KMS-11 (cell line): ENCODE results near the gene DNAJB6.

Source experiments
- H2AFZ ChIP-seq: fragments of 200-600 bp; sonication (generic); 2 replicates; pipeline ENCODE4 v1.6.1; 2016; ENCODE audit warnings: antibody characterized with exemption, mixed run types, low read depth
- H3K27ac ChIP-seq: fragments of 200-600 bp; sonication (generic); 2 replicates; pipeline ENCODE4 v1.6.1; 2016; ENCODE audit warnings: mild to moderate bottlenecking, mixed run types
- H3K27me3 ChIP-seq: fragments of 200-600 bp; sonication (generic); 2 replicates; pipeline ENCODE4 v1.6.1; 2017; ENCODE audit warnings: mild to moderate bottlenecking, low read depth, mixed run types, moderate library complexity; ENCODE audit not compliant: insufficient read depth
- H3K36me3 ChIP-seq: fragments of 200-600 bp; sonication (generic); 2 replicates; pipeline ENCODE4 v1.6.1; 2017; ENCODE audit warnings: mild to moderate bottlenecking, mixed run types; ENCODE audit not compliant: insufficient read depth
- H3K4me1 ChIP-seq: fragments of 200-600 bp; sonication (generic); 2 replicates; pipeline ENCODE4 v1.6.1; 2016; ENCODE audit warnings: mild to moderate bottlenecking, low read depth, mixed run types; ENCODE audit not compliant: poor library complexity, severe bottlenecking
- H3K4me2 ChIP-seq: fragments of 200-600 bp; sonication (generic); 2 replicates; pipeline ENCODE4 v1.7.0; 2016; ENCODE audit warnings: mild to moderate bottlenecking, mixed run types
- H3K4me3 ChIP-seq: fragments of 200-600 bp; sonication (generic); IDR thresholded peaks from 2 replicates; pipeline ENCODE4 v1.6.1; 2017; ENCODE audit warnings: low read depth, low read length, mixed read lengths; ENCODE audit not compliant: insufficient read depth
- H3K79me2 ChIP-seq: fragments of 200-600 bp; sonication (generic); 2 replicates; pipeline ENCODE4 v1.6.1; 2016; ENCODE audit warnings: low read depth, mixed run types; ENCODE audit not compliant: insufficient read depth
- H3K9ac ChIP-seq: fragments of 200-600 bp; sonication (generic); 2 replicates; pipeline ENCODE4 v1.6.1; 2016; ENCODE audit warnings: mild to moderate bottlenecking, mixed run types
- H4K20me1 ChIP-seq: fragments of 200-600 bp; sonication (generic); 2 replicates; pipeline ENCODE4 v1.6.1; 2016; ENCODE audit warnings: mild to moderate bottlenecking, mixed run types; ENCODE audit not compliant: insufficient read depth
- TF ChIP-seq, protein P1 (sequence below): fragments of 200-600 bp; sonication (generic); conservative IDR thresholded peaks from 2 replicates; pipeline ENCODE4 v1.6.1; 2017; ENCODE audit warnings: low read depth, mild to moderate bottlenecking, antibody characterized with exemption, low read length, moderate library complexity, mixed read lengths

The DNAJB6 gene

DNA sequence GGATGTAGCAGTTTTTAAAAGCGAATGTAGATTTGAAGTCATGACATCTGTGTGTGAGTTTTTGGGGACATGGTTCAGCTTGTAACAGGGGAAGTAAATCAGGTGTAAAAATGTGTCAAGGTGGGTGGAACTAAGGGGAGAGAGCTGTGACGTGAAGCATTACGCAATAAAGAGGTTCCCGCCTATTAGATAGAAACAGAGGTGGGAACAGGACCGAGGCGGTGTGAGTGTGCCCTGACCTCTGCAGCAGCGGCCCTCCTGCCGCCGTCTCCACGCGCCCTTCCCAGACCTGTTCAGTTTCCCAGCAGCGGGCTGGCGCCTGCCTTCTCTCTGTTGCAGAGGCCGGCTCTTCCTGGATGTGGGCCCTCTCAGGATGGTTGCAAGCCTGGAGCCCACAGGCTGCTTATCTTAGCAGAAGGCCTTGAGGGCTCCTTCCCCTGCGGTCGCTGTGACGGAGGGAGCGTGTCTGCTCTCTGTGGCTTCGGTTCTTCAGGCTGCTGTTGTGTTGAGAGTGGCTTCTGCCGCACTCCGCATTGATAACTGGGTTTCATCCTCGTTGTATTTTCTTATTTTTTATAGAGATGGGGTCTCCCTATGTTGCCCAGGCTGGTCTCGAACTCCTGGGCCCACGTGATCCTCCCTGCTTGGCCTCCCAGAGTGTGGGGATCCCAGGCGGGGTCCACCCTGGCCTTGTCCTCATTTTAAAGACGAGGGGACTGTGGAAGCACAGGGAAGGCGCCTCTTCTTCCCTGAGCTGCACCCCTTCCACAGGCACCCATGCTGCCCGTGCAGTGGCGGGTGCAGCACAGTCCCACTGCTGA is 65.0 kb downstream of the DNAJB6 start:
- no peaks in the 10 kb centered on the region; the same call in 1 of the 2 replicates for H3K79me2 ChIP-seq
- H3K4me3 ChIP-seq: no peak overlapping the region
- H3K4me1 ChIP-seq: no peaks in the 10 kb centered on the region
- H3K27ac ChIP-seq: no peak overlapping the region
- no peaks in the 10 kb centered on the region for H3K27me3 ChIP-seq
- no peak overlapping the region for H2AFZ ChIP-seq
- no peak overlapping the region for H3K9ac ChIP-seq
- H3K36me3 ChIP-seq: no peaks in the 10 kb centered on the region; the same call in 1 of the 2 replicates
- H4K20me1 ChIP-seq: no peaks in the 10 kb centered on the region; the same call in 1 of the 2 replicates
- no peak overlapping the region for H3K4me2 ChIP-seq
- TF ChIP-seq, protein P1, sequence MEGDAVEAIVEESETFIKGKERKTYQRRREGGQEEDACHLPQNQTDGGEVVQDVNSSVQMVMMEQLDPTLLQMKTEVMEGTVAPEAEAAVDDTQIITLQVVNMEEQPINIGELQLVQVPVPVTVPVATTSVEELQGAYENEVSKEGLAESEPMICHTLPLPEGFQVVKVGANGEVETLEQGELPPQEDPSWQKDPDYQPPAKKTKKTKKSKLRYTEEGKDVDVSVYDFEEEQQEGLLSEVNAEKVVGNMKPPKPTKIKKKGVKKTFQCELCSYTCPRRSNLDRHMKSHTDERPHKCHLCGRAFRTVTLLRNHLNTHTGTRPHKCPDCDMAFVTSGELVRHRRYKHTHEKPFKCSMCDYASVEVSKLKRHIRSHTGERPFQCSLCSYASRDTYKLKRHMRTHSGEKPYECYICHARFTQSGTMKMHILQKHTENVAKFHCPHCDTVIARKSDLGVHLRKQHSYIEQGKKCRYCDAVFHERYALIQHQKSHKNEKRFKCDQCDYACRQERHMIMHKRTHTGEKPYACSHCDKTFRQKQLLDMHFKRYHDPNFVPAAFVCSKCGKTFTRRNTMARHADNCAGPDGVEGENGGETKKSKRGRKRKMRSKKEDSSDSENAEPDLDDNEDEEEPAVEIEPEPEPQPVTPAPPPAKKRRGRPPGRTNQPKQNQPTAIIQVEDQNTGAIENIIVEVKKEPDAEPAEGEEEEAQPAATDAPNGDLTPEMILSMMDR: no peak

DNA sequence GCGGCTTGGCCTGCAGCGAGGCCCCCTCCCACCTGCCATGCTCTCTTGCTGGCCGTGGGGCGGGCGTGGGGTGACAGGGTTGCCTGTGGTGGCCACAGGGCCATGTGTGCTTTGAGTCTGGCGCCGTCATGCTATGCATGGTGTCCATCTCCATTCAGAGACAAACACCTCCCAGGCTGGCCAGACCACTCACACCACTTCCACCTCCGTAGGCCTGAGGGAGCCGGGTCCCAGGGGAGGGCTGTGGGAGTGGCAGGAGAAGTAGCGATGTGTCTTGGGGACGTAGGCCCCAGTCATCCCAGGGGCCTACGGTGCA is 65.5 kb downstream of the DNAJB6 start:
- Histone ChIP-seq H3K79me2 (no peaks in the 10 kb centered on the region; the same call in 1 of the 2 replicates), H3K4me1 (no peaks in the 10 kb centered on the region), H3K27ac (no peak overlapping the region), H3K4me3 (no peak overlapping the region), H3K9ac (no peak overlapping the region), H4K20me1 (no peaks in the 10 kb centered on the region; the same call in 1 of the 2 replicates), H3K4me2 (no peak overlapping the region), H3K36me3 (no peaks in the 10 kb centered on the region; the same call in 1 of the 2 replicates), H3K27me3 (no peaks in the 10 kb centered on the region), H2AFZ (no peak overlapping the region)
- TF ChIP-seq, protein P1: no peak

DNA sequence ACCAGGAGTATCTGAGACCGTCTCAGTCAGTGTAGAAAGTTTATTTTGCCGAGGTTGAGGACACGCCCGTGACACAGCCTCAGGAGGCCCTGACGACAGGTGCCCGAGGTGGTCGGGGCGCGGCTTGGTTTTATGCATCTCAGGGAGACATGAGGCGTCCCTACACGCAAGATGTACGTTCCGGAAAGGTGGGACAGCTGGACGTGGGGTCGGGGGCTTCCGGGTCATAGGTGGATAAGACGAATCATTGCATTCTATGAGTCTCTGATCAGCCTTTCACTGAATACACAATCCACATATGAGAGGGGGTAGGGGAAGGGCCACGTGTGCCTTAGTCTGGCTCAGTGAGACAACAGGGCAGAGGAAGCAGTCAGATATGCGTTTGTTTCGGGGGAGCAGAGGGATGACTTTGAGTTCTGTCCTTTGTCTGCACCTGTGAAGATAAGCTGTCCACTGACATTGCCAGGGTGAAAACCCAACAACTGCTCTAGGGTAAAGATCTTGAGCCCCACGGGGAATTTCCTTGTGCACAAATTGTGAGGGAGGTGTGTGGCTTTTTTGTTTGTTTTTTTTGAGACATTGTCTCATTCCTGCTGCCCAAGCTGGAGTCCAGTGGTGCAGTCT is 66.2 kb downstream of the DNAJB6 start:
- TF ChIP-seq, protein P1: no peak
- H3K27ac ChIP-seq: no peak overlapping the region
- no peaks in the 10 kb centered on the region; the same call in 1 of the 2 replicates for H4K20me1 ChIP-seq
- no peak overlapping the region for H3K4me2 ChIP-seq
- H3K4me1 ChIP-seq: no peaks in the 10 kb centered on the region
- H3K9ac ChIP-seq: no peak overlapping the region
- no peaks in the 10 kb centered on the region; the same call in 1 of the 2 replicates for H3K79me2 ChIP-seq
- no peaks in the 10 kb centered on the region; the same call in 1 of the 2 replicates for H3K36me3 ChIP-seq
- H2AFZ ChIP-seq: no peak overlapping the region
- H3K4me3 ChIP-seq: no peak overlapping the region
- no peaks in the 10 kb centered on the region for H3K27me3 ChIP-seq

DNA sequence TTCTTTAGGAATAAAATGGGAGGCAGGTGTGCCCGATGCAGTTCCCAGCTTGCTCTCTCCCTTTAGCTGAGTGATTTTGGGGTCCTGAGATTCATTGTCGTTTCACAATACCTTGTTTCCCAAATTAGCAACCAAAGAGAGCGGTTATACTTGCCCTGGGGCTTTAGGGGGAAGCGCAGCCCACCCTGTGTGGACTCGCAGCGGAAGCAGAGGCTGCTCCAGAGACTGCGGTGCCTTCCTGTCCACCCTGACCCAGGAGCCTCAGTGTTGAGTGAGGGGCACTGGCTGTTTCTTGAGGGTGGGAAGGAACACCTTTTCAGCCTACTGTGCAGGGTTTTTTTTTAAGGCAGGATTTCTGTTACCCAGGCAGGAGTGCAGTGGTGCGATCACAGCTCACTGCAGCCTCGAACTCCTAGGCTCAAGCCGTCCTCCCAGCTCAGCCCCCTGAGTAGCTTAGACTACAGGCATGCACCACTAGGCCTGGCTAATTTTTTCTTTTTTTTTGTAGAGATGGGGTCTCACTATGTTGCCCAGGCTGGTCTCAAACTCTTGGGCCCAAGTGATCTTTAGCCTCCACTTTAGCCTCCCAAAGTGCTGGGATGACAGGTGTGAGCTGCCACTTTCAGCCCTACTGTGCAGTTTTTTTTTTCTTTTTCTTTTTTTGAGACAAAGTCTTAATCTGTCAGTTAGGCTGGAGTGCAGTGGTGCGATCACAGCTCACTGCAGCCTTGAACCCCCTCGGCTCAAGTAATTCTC is 67.0 kb downstream of the DNAJB6 start:
- Histone ChIP-seq H3K27ac (no peak overlapping the region), H2AFZ (no peak overlapping the region), H3K4me3 (no peak overlapping the region), H4K20me1 (no peaks in the 10 kb centered on the region; the same call in 1 of the 2 replicates), H3K27me3 (no peaks in the 10 kb centered on the region), H3K4me1 (no peaks in the 10 kb centered on the region), H3K36me3 (no peaks in the 10 kb centered on the region; the same call in 1 of the 2 replicates), H3K4me2 (no peak overlapping the region), H3K79me2 (no peaks in the 10 kb centered on the region; the same call in 1 of the 2 replicates), H3K9ac (no peak overlapping the region)
- TF ChIP-seq, protein P1: no peak
